KG1 (cell line): ENCODE results near the gene FZR1.
A peak's percentile ranks its signal among the peaks of the same experiment; 100 is the strongest.

Source experiments
- DNase-seq: peaks from one replicate; lab custom pipeline; 2025; lab: John Stamatoyannopoulos, UW

FZR1 gene

GRCh38 chr19:3474010-3474409 lies 32.1 kb upstream of the FZR1 start:
- no peak for DNase-seq

DNA sequence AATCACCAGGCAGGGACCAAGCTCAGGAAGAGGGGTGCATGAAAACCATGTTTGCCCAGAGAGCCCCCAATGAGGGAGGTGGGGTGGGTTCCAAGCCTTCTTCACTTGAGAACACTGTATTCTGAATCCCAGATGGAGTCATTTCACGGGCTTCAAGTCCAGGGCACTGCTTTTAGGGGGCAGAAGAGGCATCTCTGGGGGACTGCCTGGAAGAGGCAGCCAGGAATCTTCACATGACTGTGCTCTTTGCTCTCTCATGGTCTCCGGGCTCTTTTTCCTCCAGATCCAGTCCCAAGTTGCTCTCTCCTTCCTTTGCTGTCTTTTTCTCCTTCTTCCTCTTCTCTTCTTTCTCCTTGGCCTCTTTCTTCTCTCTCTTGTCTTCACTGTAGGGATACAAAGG lies 31.5 kb upstream of the FZR1 start:
- DNase-seq, result no peak

DNA sequence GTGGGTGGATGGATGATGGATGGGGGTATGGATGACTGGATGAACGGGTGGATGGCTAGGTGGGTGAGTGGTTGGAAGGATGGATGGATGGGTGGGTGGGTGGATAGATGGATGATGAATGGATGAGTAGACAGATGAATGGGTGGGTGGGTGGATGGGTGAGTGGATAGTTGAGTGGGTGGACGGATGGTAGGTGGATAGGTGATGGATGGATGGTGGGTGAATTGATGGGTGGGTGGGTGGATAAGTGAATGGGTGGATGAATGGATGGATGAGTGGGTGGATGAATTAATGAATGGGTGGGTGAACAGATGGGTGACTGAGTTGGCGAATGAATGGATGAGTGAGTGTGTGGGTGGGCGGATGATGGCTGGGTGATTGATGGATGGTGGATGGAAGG lies 30.7 kb upstream of the FZR1 start:
- no peak for DNase-seq

GRCh38 chr19:3476830-3477229 lies 29.3 kb upstream of the FZR1 start:
- no peak for DNase-seq

DNA sequence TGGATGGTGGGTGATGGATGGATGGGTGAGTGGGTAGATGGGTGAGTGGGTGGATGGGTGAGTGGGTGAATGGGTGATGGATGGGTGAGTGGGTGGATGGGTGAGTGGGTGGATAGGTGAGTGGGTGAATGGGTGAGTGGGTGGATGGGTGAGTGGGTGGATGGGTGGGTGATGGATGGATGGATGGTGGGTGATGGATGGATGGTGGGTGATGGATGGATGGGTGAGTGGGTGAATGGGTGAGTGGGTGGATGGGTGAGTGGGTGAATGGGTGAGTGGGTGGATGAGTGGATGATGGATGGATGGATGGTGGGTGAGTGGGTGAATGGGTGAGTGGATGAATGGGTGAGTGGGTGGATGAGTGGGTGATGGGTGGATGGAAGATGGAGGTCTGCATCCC lies 28.6 kb upstream of the FZR1 start:
- DNase-seq, result no peak

DNA sequence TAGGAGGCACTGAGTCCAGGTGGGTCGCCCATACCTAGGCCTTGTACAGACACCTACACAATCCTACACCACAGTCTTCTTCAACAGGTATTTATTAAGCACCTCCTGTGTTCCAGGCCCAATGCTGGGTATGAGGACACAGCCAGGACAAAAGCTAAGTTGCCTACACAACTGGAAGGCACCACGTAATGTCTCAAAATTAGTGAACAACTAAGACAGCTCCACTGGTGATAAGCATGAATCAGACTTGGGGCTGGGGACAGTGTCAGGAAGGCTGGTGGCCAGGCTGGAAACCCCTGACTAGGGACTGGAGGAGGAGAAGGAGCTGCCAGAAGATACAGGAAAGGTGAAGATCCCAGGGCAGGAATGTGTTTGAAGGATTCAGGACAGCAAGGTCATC lies 28.2 kb upstream of the FZR1 start:
- peak; percentile 67 for DNase-seq

- peak; percentile 91 for DNase-seq
Measured at GRCh38 chr19:3478409-3479176, 27.5 kb upstream of the FZR1 start.

- peak; percentile 91 for DNase-seq
Measured at GRCh38 chr19:3479177-3479833, 26.8 kb upstream of the FZR1 start.

DNA sequence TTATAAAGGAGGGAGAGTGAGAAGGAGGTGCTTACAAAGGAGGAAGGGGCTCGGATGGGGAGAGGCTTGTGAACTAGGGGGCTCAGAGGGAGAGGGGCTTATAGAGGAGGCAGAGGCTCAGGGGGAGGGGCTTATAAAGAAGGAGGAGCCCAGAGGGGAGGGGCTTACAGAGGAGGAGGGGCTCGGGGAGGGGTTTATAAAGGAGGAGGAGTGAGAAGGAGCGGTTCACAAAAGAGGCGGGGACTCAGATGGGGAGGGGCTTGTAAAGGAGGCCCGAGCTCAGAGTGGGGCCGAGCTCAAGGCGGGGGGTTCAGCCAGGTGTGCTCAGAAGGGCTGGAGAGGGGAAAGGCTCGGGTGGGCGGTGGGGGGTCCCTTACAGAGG lies 26.3 kb upstream of the FZR1 start:
- DNase-seq, result no peak

GRCh38 chr19:3480383-3481091 lies 25.6 kb upstream of the FZR1 start, which contains the start of gene SMIM24:
Gene SMIM24, minus strand, starts transcription at chr19:3480525. Its CDS starts 62 bp downstream, at chr19:3480463.
- no peak for DNase-seq

DNA sequence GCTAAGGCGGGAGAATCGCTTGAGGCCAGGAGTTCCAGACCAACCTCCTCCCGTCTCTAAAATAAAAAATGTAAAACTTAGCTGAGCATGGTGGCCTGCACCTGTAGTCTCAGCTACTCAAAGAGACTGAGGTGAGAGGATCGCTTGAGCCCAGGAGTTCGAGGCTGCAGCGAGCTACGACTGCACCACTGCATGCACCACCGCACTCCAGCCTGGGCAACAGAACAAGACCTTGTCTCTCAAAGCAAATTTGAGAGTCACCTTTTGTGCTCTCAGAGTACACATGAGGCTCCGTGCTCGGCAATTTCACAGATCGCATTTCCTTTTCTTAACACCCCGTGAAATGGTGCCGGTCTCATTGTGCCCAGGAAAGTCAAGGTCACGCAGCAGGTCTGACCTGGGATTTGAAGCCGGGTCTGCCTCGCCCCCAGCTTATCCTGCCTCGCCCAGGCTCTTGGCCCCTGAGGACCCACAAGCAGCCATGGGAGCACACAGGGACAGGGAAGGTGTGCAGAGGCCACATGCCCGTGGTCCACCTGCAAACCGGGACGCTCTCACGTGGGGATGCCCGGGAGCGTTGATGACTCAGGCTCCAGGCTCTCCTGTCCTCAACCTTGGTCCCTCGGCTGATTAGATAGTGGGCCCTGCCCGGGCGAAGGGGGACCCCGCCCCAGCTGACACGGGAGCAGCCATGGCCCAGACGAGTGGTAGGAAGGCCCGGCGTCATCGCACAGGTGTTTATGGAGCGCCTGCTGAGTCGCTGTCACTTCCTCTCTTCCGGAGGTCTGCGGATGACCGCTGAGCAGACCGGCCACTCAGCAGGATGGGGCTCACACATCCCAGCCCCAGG lies 24.6 kb upstream of the FZR1 start:
- no peak for DNase-seq

DNA sequence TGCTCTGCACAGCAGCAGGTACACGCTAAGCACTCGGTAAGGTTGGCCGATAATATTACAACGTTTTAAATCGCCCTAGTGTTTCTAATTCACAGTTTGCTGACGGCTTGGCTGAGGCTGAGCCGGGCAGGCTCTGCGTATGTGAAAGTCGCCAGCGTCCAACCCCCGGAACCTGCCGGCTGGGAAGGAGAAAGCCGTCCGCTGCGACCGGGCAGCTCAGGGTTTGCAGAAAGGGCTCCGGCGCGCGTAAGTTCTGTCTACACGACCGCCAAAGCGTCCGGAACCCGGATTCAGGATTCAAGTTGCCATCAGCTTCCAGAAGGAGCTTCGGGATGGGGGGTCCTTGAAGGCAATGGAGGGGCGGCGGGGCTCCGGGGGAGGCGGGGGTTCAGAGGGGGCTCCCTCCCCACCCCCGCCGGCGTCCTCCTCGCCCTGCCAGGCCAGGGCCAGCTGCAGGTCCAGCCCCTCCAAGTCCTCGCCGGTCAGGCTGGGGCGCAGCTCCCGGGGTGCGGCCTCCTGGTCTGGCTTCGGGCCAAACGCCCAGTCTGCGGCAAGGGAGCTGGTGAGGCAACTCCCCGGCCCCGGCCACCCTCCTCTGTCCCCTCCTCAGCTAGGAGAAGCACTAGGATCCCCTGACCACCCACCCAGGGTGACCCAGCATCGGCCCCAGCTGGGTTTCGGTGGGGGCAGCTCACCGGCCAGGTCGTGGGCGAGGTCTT lies 23.4 kb upstream of the FZR1 start:
- DNase-seq, result no peak

GRCh38 chr19:3483226-3483628 lies 22.9 kb upstream of the FZR1 start, which contains the start of gene SMIM44:
Gene SMIM44, minus strand, starts transcription at chr19:3483441. Its CDS starts 38 bp downstream, at chr19:3483403.
- DNase-seq, result no peak

- DNase-seq, result no peak
Measured at GRCh38 chr19:3491396-3492119, 14.6 kb upstream of the FZR1 start.

- DNase-seq, result no peak
Measured at GRCh38 chr19:3492131-3492839, 13.8 kb upstream of the FZR1 start.

DNA sequence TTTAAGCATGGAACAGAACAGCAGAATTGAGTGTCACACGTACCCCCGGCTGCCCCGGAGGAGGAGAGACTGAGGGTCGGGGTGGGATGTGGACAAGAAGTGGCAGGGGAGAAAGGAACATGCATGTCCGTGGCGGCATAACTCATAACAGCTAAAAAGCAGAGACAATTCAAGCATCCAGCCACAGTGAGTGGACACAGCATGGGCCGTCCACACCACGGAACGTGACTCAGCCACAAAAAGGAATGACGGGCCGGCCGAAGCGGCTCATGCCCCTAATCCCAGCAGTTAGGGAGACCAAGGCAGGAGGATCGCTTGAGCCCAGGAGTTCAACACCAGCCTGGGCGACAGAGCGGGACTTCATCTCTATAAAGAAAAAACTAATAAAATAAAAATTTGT lies 13.2 kb upstream of the FZR1 start:
- DNase-seq, result no peak

DNA sequence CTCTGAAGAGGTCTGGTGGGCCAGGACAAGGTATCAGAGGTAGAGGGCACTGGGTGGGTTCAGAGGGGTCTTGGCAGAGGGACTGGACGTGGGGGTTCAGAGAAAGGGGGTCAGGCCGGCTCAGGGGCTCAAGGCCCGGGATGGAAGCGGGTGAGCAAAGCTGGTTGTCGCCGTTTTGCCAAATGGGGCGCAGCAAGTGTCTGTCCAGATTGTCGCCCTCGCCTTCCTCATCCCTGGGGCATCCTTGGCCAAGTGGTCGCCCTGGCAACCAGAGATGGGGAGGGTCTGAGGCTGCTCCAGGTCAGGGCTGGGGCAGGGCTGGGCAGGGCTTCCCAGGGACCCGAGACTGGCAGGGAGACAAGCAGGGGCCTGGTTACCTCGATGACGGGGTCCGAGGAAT lies 12.5 kb upstream of the FZR1 start:
- DNase-seq, result no peak

GRCh38 chr19:3494051-3494450 lies 12.1 kb upstream of the FZR1 start:
- DNase-seq, result no peak

GRCh38 chr19:3494559-3494958 lies 11.6 kb upstream of the FZR1 start:
- no peak for DNase-seq
